Hepatocyte (in vitro differentiated cells): Measurements from ENCODE around the gene DGCR6L.

ENCODE experiments used
- CTCF ChIP-seq: fragments of 200-600 bp; sonication (generic); IDR thresholded peaks from 2 replicates; pipeline ENCODE4 v1.5.1; 2016; ENCODE audit warnings: antibody characterized with exemption, mild to moderate bottlenecking; ENCODE audit not compliant: poor library complexity
- EZH2 ChIP-seq: fragments of 200-600 bp; sonication (generic); IDR thresholded peaks from 2 replicates; pipeline ENCODE4 v1.6.1; 2016; ENCODE audit warnings: antibody characterized with exemption, mild to moderate bottlenecking, borderline replicate concordance
- EZH2phosphoT487 ChIP-seq: fragments of 200-600 bp; sonication (generic); IDR thresholded peaks from one replicate; pipeline ENCODE4 v1.6.1; 2018; ENCODE audit warnings: antibody characterized with exemption, mild to moderate bottlenecking, low read depth, moderate library complexity; ENCODE audit not compliant: unreplicated experiment, severe bottlenecking

GRCh38 chr22:20298803-20299745 is 20.8 kb downstream of the DGCR6L start:
- TF ChIP-seq CTCF = no peak
- no peak for TF ChIP-seq EZH2phosphoT487
- TF ChIP-seq EZH2 = no peak
